ENCODE measurements around the gene SPDL1. TPM values are rescaled to one million over a fixed set of nuclear protein-coding genes. Genes with fewer than 3 reads are reported as not detected.
A peak's percentile ranks its signal among the peaks of the same experiment; 100 is the strongest.

The SPDL1 gene
- total RNA-seq, 2 experiments from 2014 or later: 40.1 to 40.2 TPM

- ChIA-PET POLR2A (interaction anchor here (1.1 to 9.7 kb wide), 2 partner anchors 11 to 38 kb away, joined by 3 to 82 read pairs; partner anchors contain the start of gene DOCK2), CTCF (no interaction called here)
- intact Hi-C loops (cut with micrococcal nuclease): loop anchor here (2.0 kb wide), 1 partner anchor 67 kb away; the partner anchor contains the start of gene SPDL1
- ATAC-seq: peak; percentile 69
- H3K4me1 Mint-ChIP-seq (ENCODE audit: low read depth): peaks cover 94% of the 10 kb centered on the region
- peak; percentile 48 for DNase-seq
- peak overlapping the region; percentile 85 for H3K27ac Mint-ChIP-seq
- peak overlapping the region; percentile 3 for H3K4me3 Mint-ChIP-seq
- TF ChIP-seq CTCF (IDR thresholded peaks at IDR 0.05): no peak
- no peaks in the 10 kb centered on the region for H3K9me3 Mint-ChIP-seq
- H3K36me3 Mint-ChIP-seq (ENCODE audit: low read depth): peaks cover 69% of the 10 kb centered on the region
- no peaks in the 10 kb centered on the region for H3K27me3 Mint-ChIP-seq
Observed at GRCh38 chr5:169649486-169649885, 65.9 kb downstream of the SPDL1 start.

- peak overlapping the region; percentile 85 for H3K27ac Mint-ChIP-seq
- CTCF ChIA-PET: no interaction called here
- intact Hi-C loops (cut with micrococcal nuclease): no loop called here
- DNase-seq (peak; percentile 52), ATAC-seq (peak; percentile 72)
- POLR2A ChIA-PET: interaction anchor here (0.9 to 9.7 kb wide), 4 partner anchors 12 to 67 kb away, joined by 3 to 82 read pairs (median 3); partner anchors contain the start of genes DOCK2 and SPDL1
- H3K27me3 Mint-ChIP-seq: no peaks in the 10 kb centered on the region
- peak overlapping the region; percentile 42 for H3K4me3 Mint-ChIP-seq
- no peaks in the 10 kb centered on the region for H3K9me3 Mint-ChIP-seq
- peaks cover 96% of the 10 kb centered on the region for H3K4me1 Mint-ChIP-seq (ENCODE audit: low read depth)
- TF ChIP-seq CTCF (IDR thresholded peaks at IDR 0.05): no peak
- peaks cover 71% of the 10 kb centered on the region for H3K36me3 Mint-ChIP-seq (ENCODE audit: low read depth)
Observed at GRCh38 chr5:169650701-169651331, 67.2 kb downstream of the SPDL1 start.

GRCh38 chr5:169651526-169651925 lies 68.0 kb downstream of the SPDL1 start:
- no peaks in the 10 kb centered on the region for H3K27me3 Mint-ChIP-seq
- peak overlapping the region; percentile 85 for H3K27ac Mint-ChIP-seq
- peak overlapping the region; percentile 39 for H3K4me3 Mint-ChIP-seq
- ChIA-PET CTCF (interaction anchor here (1.1 kb wide), 1 partner anchor 71 kb away, joined by 3 read pairs; no protein-coding TSS in a partner anchor), POLR2A (interaction anchor here (1.3 to 9.7 kb wide), 2 partner anchors 13 to 45 kb away, joined by 3 to 82 read pairs; partner anchors contain the start of gene DOCK2)
- ATAC-seq (no peak), DNase-seq (no peak)
- intact Hi-C loops (cut with micrococcal nuclease): no loop called here
- no peaks in the 10 kb centered on the region for H3K9me3 Mint-ChIP-seq
- no peak for TF ChIP-seq CTCF (IDR thresholded peaks at IDR 0.05)
- H3K36me3 Mint-ChIP-seq (ENCODE audit: low read depth): peaks cover 71% of the 10 kb centered on the region
- H3K4me1 Mint-ChIP-seq (ENCODE audit: low read depth): peaks cover 96% of the 10 kb centered on the region

- ATAC-seq (no peak), DNase-seq (no peak)
- Mint-ChIP-seq H3K36me3 (ENCODE audit: low read depth) (peaks cover 69% of the 10 kb centered on the region), H3K27me3 (no peaks in the 10 kb centered on the region), H3K27ac (peak overlapping the region; percentile 85), H3K4me1 (ENCODE audit: low read depth) (peaks cover 96% of the 10 kb centered on the region), H3K9me3 (no peaks in the 10 kb centered on the region), H3K4me3 (no peak overlapping the region)
- POLR2A ChIA-PET: interaction anchor here (9.7 kb wide), 1 partner anchor 13 kb away, joined by 82 read pairs; the partner anchor contains the start of gene DOCK2
- intact Hi-C loops (cut with micrococcal nuclease): no loop called here
- no peak for TF ChIP-seq CTCF (IDR thresholded peaks at IDR 0.05)
- CTCF ChIA-PET: interaction anchor here (1.1 kb wide), 1 partner anchor 71 kb away, joined by 3 read pairs; no protein-coding TSS in a partner anchor
Observed at GRCh38 chr5:169652057-169652456, 68.5 kb downstream of the SPDL1 start.

- TF ChIP-seq CTCF (IDR thresholded peaks at IDR 0.05): no peak
- no peak for ATAC-seq
- intact Hi-C loops (cut with micrococcal nuclease): no loop called here
- H3K27me3 Mint-ChIP-seq: no peaks in the 10 kb centered on the region
- H3K36me3 Mint-ChIP-seq (ENCODE audit: low read depth): peaks cover 69% of the 10 kb centered on the region
- POLR2A ChIA-PET: interaction anchor here (9.7 kb wide), 1 partner anchor 14 kb away, joined by 82 read pairs; the partner anchor contains the start of gene DOCK2
- H3K4me1 Mint-ChIP-seq (ENCODE audit: low read depth): peaks cover 93% of the 10 kb centered on the region
- no peak for DNase-seq
- H3K4me3 Mint-ChIP-seq: no peak overlapping the region
- no peaks in the 10 kb centered on the region for H3K9me3 Mint-ChIP-seq
- peak overlapping the region; percentile 85 for H3K27ac Mint-ChIP-seq
- CTCF ChIA-PET: no interaction called here
Observed at GRCh38 chr5:169653091-169653490, 69.5 kb downstream of the SPDL1 start.

All from activated CD8-positive, alpha-beta T cell treated with anti-CD3 and anti-CD28 coated beads for 36 hours (primary cell).